Liver (tissue), 2 donors: Measurements from ENCODE around the gene NR2F1.

Source experiments
- REST ChIP-seq: IDR thresholded peaks from 2 replicates; pipeline ENCODE4 v1.6.1; 2016; ENCODE audit warnings: antibody characterized with exemption, mild to moderate bottlenecking
- TAF1 ChIP-seq: conservative IDR thresholded peaks from 2 replicates; pipeline ENCODE4 v1.6.1; 2016; ENCODE audit warnings: antibody characterized with exemption, mild to moderate bottlenecking
- donor health status: healthy.

- no peak for TF ChIP-seq REST
- no peak for TF ChIP-seq TAF1
These were observed 4.9 kb upstream of the NR2F1 start for GRCh38 chr5:93577854-93578812.
